PC-3 (cell line): ENCODE measurements around the gene CYP19A1. TPM values are rescaled to one million over a fixed set of nuclear protein-coding genes. Genes with fewer than 3 reads are reported as not detected.

Source experiments
- ATAC-seq: fragments of 200-7000 bp; cut with Tn5 transposase; 2 replicates; pipeline ENCODE4 v1.9.1; 2020; ENCODE audit warnings: mild to moderate bottlenecking, moderate library complexity
- BruUV-seq: library from RNA; stranded (reverse); fragments of 400-500 nt; replicated peaks from 2 replicates; lab custom pipeline; 2021; lab: Mats Ljungman, UMichigan
- CTCF ChIA-PET: fragments of 300-600 bp; sonication (Branson Sonifier 250); formaldehyde crosslinking; loops from one replicate; lab custom pipeline; 2022; ENCODE audit warnings: antibody characterized with exemption; lab: Charles Lee
- POLR2A ChIA-PET: fragments of 300-600 bp; sonication (Branson Sonifier 250); formaldehyde crosslinking; loops from one replicate; lab custom pipeline; 2022; ENCODE audit warnings: antibody characterized with exemption; ENCODE audit not compliant: unreplicated experiment; lab: Charles Lee
- DNase-seq: peaks from one replicate; pipeline ENCODE4 v3.0.0-alpha.2; 2015
- H2AFZ ChIP-seq: fragments of 300-600 bp; sonication (generic); 2 replicates; pipeline ENCODE4 v1.6.0; 2016; ENCODE audit warnings: antibody characterized with exemption, low read length
- H3F3A ChIP-seq: fragments of 300-600 bp; sonication (generic); one replicate; pipeline ENCODE4 v1.6.0; 2017; ENCODE audit warnings: antibody characterized with exemption, low read length, control low read depth, mild to moderate bottlenecking; ENCODE audit not compliant: unreplicated experiment
- H3K27ac ChIP-seq: fragments of 300-600 bp; sonication (generic); 2 replicates; pipeline ENCODE4 v1.5.1; 2016; ENCODE audit warnings: mild to moderate bottlenecking, low read length
- H3K27me3 ChIP-seq: fragments of 300-600 bp; sonication (generic); 2 replicates; pipeline ENCODE4 v1.6.1; 2016; ENCODE audit warnings: low read length, mixed read lengths
- H3K36me3 ChIP-seq: fragments of 300-600 bp; sonication (generic); 2 replicates; pipeline ENCODE4 v1.6.1; 2016; ENCODE audit warnings: low read depth, mixed run types, low read length, mixed read lengths
- H3K4me1 ChIP-seq: fragments of 300-600 bp; sonication (generic); 2 replicates; pipeline ENCODE4 v1.5.1; 2016; ENCODE audit warnings: low read length; ENCODE audit not compliant: insufficient read depth
- H3K4me2 ChIP-seq: fragments of 300-600 bp; sonication (generic); 2 replicates; pipeline ENCODE4 v1.6.0; 2016; ENCODE audit warnings: low read length
- H3K4me3 ChIP-seq: fragments of 300-600 bp; sonication (generic); 2 replicates; pipeline ENCODE4 v1.5.1; 2016; ENCODE audit warnings: mild to moderate bottlenecking, low read length, mixed read lengths
- H3K79me2 ChIP-seq: fragments of 300-600 bp; sonication (generic); 2 replicates; pipeline ENCODE4 v1.6.1; 2017; ENCODE audit warnings: low read length, mixed read lengths
- H3K9ac ChIP-seq: fragments of 300-600 bp; sonication (generic); 2 replicates; pipeline ENCODE4 v1.6.0; 2016; ENCODE audit warnings: mild to moderate bottlenecking, low read length
- H3K9me2 ChIP-seq: fragments of 300-600 bp; sonication (generic); replicated peaks from 2 replicates; pipeline ENCODE4 v1.6.1; 2016; ENCODE audit warnings: mixed run types, low read length, mixed read lengths
- H3K9me3 ChIP-seq: fragments of 300-600 bp; sonication (generic); 2 replicates; pipeline ENCODE4 v1.6.1; 2016; ENCODE audit warnings: low read length, mixed read lengths
- H4K20me1 ChIP-seq: fragments of 300-600 bp; sonication (generic); 2 replicates; pipeline ENCODE4 v1.6.1; 2016; ENCODE audit warnings: low read length, mixed read lengths
- EZH2 ChIP-seq: fragments of 300-600 bp; sonication (generic); IDR thresholded peaks from one replicate; pipeline ENCODE4 v1.6.1; 2017; ENCODE audit warnings: antibody characterized with exemption, mild to moderate bottlenecking, low read length; ENCODE audit not compliant: unreplicated experiment
- EZH2phosphoT487 ChIP-seq: fragments of 300-600 bp; sonication (generic); IDR thresholded peaks from 2 replicates; pipeline ENCODE4 v1.6.1; 2018; ENCODE audit warnings: mild to moderate bottlenecking, antibody characterized with exemption, low read length, borderline replicate concordance
- intact Hi-C: fragments of 100-400 bp; cut with micrococcal nuclease; formaldehyde crosslinking; loops from 2 replicates; pipeline ENCODE4 v1.9.0; 2023
- total RNA-seq: library from RNA; depleted of rRNA; stranded (reverse); fragments of >200 nt; gene quantifications from 2 replicates; pipeline ENCODE4 v1.2.3, GENCODE V29; 2014
- TF ChIP-seq, protein P1 (sequence below): fragments of 300-600 bp; sonication (generic); conservative IDR thresholded peaks from 2 replicates; pipeline ENCODE4 v1.5.1; 2017; ENCODE audit warnings: antibody characterized with exemption, low read depth, mild to moderate bottlenecking, low read length

Gene CYP19A1
- total RNA-seq, 1 experiment from 2014 or later, result not detected

DNA sequence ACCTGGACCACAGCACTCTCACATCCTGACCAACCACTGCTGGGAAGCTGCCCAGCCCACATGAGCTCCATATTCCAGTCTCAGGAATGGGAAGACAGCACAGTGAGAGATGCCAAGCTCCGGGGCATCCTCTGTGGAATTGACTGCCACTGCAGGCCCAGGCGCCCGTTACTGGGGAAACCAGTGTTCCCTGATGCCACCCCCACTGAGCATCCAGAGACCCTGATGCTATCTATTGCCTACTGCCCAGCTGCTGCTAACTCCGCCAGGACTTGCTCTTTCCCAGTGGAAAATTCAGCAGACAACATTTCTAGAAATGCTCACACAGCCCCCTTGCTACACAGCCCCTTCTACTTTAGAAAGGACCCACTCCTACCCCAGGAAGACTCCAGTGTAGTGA is 57.6 kb downstream of the CYP19A1 start:
- Histone ChIP-seq H3K9me2 (no peaks in the 10 kb centered on the region), H2AFZ (no peak overlapping the region), H3K27ac (no peak overlapping the region), H3K36me3 (no peaks in the 10 kb centered on the region), H3K79me2 (no peaks in the 10 kb centered on the region), H3K27me3 (peaks cover 39% of the 10 kb centered on the region), H3K4me1 (no peaks in the 10 kb centered on the region), H4K20me1 (no peaks in the 10 kb centered on the region), H3K9ac (no peak overlapping the region), H3K9me3 (no peaks in the 10 kb centered on the region), H3F3A (no peaks in the 10 kb centered on the region), H3K4me3 (no peak overlapping the region), H3K4me2 (no peak overlapping the region)
- no TSS peak for BruUV-seq
- CTCF ChIA-PET, result interaction anchor here (0.7 to 1.8 kb wide), 3 partner anchors 88 to 118 kb away, joined by 4 to 7 read pairs (median 7); no protein-coding TSS in a partner anchor
- intact Hi-C loops, result loop anchor here (1.0 to 5.0 kb wide), 3 partner anchors 86 to 216 kb away; no protein-coding TSS in a partner anchor
- DNase-seq (no peak), ATAC-seq (no peak)
- POLR2A ChIA-PET, result no interaction called here
- TF ChIP-seq, protein P1, sequence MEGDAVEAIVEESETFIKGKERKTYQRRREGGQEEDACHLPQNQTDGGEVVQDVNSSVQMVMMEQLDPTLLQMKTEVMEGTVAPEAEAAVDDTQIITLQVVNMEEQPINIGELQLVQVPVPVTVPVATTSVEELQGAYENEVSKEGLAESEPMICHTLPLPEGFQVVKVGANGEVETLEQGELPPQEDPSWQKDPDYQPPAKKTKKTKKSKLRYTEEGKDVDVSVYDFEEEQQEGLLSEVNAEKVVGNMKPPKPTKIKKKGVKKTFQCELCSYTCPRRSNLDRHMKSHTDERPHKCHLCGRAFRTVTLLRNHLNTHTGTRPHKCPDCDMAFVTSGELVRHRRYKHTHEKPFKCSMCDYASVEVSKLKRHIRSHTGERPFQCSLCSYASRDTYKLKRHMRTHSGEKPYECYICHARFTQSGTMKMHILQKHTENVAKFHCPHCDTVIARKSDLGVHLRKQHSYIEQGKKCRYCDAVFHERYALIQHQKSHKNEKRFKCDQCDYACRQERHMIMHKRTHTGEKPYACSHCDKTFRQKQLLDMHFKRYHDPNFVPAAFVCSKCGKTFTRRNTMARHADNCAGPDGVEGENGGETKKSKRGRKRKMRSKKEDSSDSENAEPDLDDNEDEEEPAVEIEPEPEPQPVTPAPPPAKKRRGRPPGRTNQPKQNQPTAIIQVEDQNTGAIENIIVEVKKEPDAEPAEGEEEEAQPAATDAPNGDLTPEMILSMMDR, result no peak
- TF ChIP-seq EZH2phosphoT487, result no peak
- TF ChIP-seq EZH2, result no peak

DNA sequence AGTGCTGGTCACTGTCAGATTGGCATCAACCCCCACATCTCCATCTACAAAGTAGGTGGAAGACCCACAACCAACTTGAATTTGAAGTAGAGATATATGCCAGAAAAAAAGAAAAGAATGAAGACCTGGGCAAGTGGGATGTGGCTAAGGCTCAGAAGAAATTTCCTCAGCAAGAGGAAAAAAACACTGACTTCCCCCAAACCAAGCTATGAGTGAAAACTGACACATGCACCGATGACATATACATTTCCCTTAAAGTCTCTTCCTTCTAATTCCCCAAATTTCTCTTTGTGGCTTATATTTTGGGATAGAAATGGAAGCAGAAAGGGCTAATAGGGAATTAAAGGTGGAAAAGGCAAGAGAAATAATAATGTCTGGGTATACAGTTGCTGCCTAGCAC is 59.0 kb downstream of the CYP19A1 start:
- intact Hi-C loops, result no loop called here
- DNase-seq (no peak), ATAC-seq (no peak)
- BruUV-seq, result no TSS peak
- H3K27me3 ChIP-seq, result peaks cover 45% of the 10 kb centered on the region
- no peak overlapping the region for H3K4me3 ChIP-seq
- H4K20me1 ChIP-seq, result no peaks in the 10 kb centered on the region
- H3F3A ChIP-seq, result no peaks in the 10 kb centered on the region
- no peak overlapping the region for H3K27ac ChIP-seq
- H3K9ac ChIP-seq, result no peak overlapping the region
- no peaks in the 10 kb centered on the region for H3K36me3 ChIP-seq
- ChIA-PET CTCF (no interaction called here), POLR2A (no interaction called here)
- no peak overlapping the region for H3K4me2 ChIP-seq
- no peaks in the 10 kb centered on the region for H3K9me2 ChIP-seq
- H2AFZ ChIP-seq, result no peak overlapping the region
- H3K9me3 ChIP-seq, result no peaks in the 10 kb centered on the region
- no peaks in the 10 kb centered on the region for H3K4me1 ChIP-seq
- no peak for TF ChIP-seq EZH2
- TF ChIP-seq, protein P1, result no peak
- TF ChIP-seq EZH2phosphoT487, result no peak
- no peaks in the 10 kb centered on the region for H3K79me2 ChIP-seq

DNA sequence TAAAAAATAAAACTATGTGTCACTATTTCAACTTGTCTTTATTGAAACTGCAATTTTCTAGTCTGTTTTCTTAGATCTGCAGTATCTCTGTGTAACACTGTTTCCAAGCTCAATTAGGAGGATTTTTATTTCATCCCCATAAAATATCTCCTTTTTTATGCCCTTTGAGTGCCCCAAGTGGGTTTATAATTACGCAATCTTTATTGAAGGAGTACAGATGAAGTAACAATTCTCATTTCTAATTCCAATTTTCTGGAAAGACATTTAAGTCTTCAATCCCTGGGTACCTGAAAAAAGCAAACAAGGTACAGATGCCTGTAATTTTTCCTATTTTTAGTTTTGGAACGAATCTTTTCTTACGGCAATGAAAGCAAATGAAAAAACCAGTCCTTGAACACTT is 61.3 kb downstream of the CYP19A1 start:
- Histone ChIP-seq H3K4me1 (no peaks in the 10 kb centered on the region), H3F3A (no peaks in the 10 kb centered on the region), H3K9me3 (no peaks in the 10 kb centered on the region), H4K20me1 (no peaks in the 10 kb centered on the region), H3K9ac (no peak overlapping the region), H3K9me2 (no peaks in the 10 kb centered on the region), H3K27me3 (peaks cover 51% of the 10 kb centered on the region), H3K36me3 (no peaks in the 10 kb centered on the region), H3K79me2 (no peaks in the 10 kb centered on the region), H3K27ac (no peak overlapping the region), H3K4me3 (no peak overlapping the region), H3K4me2 (no peak overlapping the region), H2AFZ (no peak overlapping the region)
- ATAC-seq (no peak), DNase-seq (no peak)
- POLR2A ChIA-PET, result no interaction called here
- CTCF ChIA-PET, result interaction anchor here (0.6 kb wide), 1 partner anchor 16 kb away, joined by 4 read pairs; no protein-coding TSS in a partner anchor
- intact Hi-C loops, result no loop called here
- no TSS peak for BruUV-seq
- TF ChIP-seq EZH2phosphoT487 (no peak), EZH2 (no peak)
- TF ChIP-seq, protein P1, result no peak
